GM18867 (cell line): Measurements from ENCODE around the gene PKDCC.
"Not testable (repeated sequence)": the region's sequence is repeated elsewhere in the genome, so short reads cannot be mapped to it uniquely, and the experiment has no call there.

Experiments used
- ATAC-seq: cut with Tn5 transposase; IDR thresholded peaks from one replicate; pipeline ENCODE4 v1.9.1; 2021; ENCODE audit warnings: mild to moderate bottlenecking, moderate library complexity; ENCODE audit not compliant: unreplicated experiment

PKDCC gene

GRCh38 chr2:42085070-42085469, 37.2 kb downstream of the PKDCC start:
- not testable (repeated sequence) for ATAC-seq

DNA sequence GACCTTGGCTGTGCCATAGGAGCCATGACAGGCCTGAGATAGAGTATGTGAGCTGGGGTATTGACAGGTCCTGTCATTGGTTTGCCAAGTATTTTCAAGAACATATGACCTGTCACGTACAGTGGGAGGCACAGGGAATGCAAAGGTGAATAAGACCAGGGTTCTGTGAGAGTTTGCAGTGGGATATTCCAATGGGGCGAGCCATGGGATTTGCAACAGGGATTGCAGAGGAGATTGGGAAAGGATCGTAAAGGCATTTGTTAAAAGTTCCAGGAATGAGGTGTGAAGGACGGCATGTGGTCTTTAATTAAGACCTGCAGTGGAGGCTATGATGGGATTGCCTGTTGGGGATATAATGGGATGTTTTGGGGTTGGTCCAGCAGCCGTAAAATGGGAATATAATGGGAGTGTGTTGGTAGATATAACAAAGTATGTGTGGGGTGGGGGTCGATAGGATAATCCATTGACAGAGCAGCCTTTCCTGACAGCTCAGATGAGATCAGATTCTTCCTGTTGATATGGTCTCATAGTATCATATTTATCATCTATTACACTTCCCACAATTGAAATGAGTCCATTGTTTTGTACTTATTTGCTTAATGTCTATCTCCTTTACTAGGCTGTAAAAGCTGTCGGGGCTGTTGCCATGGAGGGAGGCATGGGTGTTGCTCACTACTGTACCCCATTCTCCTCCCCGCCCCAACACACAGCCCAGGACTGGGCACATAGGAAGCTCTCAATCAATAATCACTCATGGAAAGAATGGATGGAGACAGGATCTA, 38.1 kb downstream of the PKDCC start:
- ATAC-seq: peak; percentile 24

DNA sequence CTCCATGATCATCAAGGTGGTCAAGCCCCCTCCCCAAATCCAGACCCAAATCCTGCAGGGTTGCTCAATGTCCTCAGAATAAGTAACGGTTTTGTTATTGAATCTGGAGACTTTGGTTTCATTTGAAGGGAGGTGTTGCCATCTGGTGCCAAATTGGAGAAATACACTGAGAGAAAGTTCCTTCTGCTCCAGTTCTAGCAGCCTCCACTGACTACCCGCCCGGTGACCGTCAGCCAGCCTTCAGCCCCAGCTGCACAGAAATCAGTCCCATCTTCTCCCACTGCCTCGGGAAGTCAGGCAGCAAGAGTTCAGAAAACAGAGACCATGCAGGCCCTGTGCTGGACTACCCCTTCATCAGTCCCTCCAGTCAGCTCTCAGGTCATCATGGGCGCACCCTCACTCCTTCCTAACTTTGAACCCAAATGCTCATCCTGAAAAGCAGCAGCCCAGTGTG, 38.7 kb downstream of the PKDCC start:
- ATAC-seq: peak; percentile 67

DNA sequence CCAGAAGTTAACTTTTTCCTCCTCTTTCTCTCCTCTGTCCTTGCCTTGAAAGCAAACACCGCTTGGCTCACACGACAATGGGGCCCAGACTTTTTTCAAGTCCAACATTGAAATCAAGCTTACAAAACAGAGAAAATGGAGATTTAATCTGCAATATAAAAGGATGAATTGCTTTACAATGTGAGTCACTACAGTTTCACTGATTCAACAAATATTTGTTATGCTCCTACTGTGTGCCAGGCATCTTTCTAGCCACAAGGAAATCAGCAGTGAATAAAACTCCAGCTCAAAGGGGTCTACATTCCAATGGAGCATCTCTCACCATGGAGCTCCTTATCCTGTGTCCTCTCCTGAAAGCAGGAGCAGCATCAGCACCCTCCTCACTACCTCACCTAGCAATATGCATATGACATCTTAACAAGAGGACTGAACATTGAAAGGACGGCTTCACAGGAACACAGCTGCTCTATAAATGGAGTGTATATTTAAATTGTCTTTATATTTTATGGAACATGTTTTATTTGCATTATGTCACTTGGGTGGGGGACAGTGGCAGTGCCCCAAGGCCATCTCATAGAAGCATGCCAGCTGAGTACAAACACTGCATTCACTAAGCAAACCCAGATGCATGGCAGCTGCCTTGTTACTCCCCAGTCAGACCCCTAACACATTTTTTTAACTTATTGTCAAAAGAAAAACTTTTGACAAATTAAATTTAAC, 39.5 kb downstream of the PKDCC start:
- no peak for ATAC-seq

DNA sequence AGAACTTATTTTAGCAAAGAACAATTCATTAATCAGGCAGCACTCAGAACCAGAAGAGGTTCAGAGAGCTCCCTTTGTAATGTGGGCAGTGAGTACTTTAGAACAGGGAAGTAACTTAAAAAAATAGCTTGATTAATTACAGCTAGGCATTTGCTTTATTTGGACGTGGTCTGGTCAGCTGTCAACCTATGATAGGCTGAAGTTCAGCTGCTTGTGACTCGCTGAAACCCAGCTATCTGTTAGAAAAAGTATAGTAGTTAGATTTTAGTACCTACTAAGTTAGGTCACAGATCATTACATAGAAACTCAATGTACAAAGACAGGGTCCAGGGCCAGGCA, 40.0 kb downstream of the PKDCC start:
- no peak for ATAC-seq

GRCh38 chr2:42089340-42089925, 41.6 kb downstream of the PKDCC start:
- ATAC-seq: peak; percentile 77

- no peak for ATAC-seq
These were observed 42.4 kb downstream of the PKDCC start for GRCh38 chr2:42090216-42090615.

DNA sequence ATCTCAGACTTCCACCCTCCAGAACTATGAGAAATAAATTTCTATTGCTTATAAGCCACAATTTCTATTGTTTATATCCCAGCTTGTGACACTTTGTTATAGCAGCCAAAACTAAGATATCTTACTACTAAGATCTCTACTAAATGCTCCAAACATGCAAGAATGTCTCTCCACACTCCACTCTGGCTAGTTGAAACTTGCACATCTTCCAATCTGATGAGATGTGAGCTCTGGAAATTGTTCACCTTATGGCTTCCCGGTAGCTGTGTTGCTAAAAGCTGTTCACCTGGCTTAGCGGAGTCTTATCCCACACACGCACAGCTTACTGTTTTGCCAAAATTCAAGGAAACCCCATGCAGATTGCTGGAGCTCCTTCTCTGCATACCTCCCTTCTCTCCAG, 43.9 kb downstream of the PKDCC start:
- ATAC-seq: no peak

DNA sequence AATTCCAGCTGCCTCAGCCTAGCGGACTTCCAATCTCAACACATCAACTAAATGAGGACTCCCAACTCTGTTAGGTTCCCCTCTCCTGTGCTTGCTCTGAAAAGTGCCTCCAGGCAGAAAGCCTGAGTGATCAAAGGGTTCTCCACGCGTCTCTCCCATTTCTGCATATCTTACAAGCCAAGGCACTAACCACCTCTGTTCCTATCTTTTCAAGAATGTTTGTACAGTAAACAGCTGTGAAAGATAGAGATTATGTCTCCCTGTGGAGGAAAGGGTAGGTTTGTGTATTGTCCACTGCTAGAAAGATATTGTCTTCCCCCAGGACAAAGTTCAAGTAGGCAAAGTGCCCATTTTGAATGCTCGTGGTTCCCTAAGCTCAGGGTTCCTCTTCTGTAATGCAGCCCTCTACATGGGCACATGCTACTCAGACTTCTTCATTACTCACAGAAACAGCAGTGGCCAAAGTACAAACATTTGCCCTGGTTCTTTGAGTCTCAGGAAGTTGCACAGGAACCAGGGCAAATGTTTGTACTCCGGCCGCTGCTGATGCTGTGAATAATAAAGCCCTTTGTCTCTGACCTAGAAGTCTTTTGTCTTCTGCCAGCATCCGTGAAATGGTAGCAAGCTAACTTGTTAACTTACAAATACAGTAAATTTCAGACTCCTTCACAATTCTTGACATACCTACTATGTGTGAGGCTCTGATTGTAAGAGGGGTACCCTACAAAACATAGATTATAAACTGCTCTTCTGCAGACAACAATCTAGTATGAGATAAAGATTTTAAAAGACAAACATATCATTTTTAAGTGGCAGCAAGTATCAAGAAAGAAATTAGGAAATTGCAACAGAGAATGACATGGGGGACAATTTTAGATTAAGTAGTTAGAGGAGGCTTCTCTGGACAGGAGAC, 44.5 kb downstream of the PKDCC start:
- ATAC-seq: no peak

DNA sequence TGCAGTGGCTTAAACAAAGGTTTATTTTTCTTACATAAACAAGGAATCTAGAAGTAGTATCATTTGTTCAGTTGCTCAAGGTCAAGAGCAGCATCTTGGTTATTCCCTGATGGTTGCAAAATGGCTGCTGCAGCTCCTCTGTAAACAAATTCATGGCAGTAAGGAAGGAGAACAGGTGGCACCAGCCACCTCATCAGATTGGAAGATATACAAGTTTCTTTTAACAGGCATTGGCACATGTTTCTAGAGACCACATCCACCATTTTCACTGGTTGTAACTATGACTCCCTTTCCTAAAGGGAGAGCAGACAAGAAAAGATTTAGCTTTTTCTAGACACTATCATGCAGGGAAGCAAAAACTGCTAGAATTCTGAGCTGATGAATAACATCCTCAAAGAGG, 46.3 kb downstream of the PKDCC start:
- no peak for ATAC-seq

GRCh38 chr2:42095923-42096408, 48.1 kb downstream of the PKDCC start:
- no peak for ATAC-seq

- peak; percentile 64 for ATAC-seq
These were observed 49.2 kb downstream of the PKDCC start for GRCh38 chr2:42096869-42097591.

DNA sequence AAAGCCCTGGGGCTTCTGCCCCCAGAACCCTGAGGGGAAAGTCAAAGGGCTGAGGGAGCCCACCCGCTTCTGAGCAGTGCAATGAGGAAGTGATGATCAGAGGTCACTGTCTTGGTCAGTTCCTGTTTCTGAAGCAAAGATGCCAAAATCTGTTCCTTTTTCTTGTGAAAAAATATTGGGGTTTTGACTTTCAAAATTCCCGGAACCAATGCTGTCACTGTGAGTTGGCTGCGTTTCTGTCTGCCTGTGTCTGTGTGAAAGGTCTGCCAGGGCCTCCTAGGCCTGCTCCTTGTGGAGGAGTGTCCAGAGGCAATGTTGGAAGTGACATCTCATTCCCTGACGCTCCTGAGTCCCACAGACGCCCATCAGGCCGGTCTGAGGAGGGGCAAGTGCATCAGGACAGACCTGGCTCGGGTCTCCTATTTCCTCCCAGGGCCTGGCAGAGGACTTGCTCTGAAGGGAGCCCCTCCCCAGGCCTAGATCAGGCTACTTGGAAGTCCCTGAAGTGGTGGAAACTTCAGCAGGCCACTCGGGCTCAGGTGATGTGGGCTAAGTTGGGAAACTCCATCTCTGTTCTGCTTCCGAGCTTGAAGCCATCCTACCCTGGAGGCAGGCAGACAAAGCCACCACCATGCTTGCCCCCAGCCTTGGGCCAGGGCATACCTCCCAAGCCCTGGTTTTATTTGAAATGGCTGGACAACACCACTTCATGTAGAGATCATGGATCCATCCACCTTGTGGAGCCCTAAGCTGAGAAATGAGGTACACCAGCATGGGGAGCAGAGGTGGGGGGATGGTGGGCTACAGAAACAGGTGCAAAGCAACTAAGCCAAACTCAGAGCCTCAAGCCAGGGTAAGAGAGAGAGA, 51.0 kb downstream of the PKDCC start:
- no peak for ATAC-seq

DNA sequence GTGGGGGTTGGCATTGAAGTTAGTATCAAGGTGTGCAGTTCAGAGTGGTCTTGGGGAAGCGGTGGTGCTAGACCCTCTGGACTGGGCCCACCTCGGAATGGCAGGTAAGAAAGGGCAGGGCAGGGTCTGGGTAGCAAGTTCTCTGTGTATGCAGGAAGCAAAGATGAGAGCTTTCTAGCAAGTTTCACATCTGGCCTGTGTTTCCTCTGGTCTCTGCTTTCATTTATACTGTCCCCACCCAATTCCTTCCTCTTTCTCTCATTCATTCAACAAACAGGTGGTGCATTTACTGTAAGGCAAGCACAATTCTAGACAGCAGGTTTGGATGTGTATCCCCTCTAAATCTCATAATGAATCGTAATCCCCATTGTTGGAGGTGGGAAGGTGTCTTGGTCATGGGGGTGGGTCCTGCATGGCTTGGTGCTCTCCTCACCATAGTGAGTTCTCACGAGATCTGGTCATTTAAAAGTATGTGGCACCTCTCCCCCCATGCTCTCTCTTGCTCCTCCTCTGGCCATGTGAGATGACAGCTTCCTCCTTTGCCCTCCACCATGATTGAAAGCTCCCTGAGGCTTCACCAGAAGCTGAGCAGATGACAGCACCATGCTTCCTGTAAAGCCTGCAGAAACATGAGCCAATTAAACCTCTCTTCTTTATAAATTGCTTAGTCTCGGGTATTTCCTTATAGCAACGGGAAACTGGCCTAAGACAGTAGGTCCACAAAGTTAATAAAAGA, 51.8 kb downstream of the PKDCC start:
- ATAC-seq: no peak

DNA sequence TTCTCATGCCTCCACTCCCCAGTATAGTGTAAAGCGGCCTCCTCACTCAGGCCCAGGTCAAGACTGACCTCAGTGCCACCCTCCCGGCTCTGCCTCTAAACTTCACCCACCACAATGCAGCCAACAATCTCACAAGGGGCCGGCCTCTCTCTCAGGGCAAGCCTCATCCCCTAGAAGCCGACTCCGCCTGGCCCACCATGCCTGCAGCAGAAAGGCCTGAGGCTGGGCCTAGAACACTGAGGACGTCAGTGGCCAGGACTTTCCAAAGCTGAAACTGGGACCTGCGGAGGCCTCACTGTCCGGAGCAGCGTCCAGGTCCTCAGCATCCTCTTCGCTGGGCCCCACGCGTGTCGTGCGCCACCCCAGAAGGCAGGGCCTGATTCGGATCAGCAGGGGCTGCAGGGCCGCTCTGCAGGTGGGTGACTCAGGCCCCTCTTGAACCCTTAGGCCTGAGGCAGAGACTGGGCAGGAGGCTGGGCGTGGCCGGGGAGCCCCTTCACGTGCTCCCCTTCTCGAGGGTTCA, 52.9 kb downstream of the PKDCC start:
- ATAC-seq: no peak

DNA sequence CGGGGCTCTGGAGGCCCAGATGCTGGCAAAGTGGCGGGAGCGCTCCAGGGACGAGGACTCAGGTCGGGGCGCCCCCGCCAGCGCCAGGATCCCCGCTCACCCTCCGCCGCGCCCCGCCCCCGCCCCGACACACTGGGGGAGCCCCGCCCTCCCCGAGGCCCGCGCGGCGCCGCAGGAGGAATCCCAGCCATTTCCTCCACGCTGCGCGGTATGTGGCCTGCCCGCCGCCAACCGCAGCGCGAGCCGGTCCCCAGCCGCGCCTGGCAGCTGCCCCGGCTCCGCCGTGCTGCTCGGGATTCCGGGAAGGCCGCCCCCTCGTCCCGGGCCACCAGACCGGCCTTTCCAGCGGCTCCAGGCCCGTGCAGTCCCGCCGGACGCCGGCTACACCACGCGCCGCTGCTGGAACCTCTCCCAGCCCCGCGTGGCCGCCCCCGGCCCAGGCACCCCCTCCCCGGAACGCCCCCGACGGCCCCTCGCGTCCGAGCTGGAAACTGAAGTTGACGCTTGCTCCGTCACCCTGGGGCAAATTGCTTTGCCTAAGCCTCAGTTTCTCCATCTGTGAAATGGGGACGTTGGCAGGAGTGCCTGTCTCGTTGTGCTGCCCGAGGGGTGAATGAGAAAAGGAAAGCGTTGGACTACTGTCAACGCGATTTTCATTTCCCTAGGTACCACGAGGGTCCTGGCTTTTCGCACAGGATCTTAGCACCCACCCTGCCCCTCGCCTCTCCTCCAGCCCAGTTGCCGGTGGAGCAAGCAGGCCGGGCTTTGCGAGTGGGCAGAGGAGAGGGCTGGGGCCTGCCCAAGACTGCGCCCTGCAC, 53.6 kb downstream of the PKDCC start:
- no peak for ATAC-seq

DNA sequence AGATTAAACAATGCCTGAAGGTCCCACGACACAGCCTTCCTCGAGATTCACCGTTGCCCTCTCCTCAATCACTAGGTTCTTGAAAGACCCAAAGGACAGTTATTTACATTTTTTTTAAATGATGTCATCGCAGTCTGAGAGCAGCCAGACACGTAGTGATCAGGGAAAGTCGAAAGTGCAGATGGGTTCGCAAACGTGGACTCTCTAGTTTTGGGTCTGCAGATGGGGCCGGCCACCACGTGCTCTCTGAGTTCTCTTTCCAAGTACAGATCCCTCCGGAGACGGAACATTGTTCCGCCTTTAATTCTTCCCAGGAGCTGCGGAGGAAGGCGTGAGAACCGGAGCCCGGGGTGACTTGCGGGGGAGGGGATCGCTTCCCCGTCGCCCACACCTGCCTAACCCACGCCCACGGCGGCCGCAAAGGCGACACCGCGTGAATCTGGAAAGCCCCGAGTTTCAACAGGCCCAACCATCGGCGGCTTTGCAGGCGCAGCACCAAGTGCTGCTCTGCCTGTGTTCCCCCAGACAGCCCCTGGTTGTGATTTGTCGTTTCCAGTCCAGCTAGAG, 54.3 kb downstream of the PKDCC start:
- ATAC-seq: peak; percentile 69
